ENCODE measurements around the gene HECW1. TPM values are rescaled to one million over a fixed set of nuclear protein-coding genes. Genes with fewer than 3 reads are reported as not detected.

Gene HECW1
- total and polyA plus RNA-seq, 8 donors: 0.29 to 5.1 (median 3.2) TPM

GRCh38 chr7:43076606-43077005, 35.8 kb upstream of the HECW1 start:
- no peak for TF ChIP-seq CTCF (IDR thresholded peaks at IDR 0.05)
- H3K27me3 ChIP-seq: peaks cover 0 to 9% of the 10 kb centered on the region in 2 donors
- H3K9me3 ChIP-seq: no peaks in the 10 kb centered on the region
- DNase-seq (no peak), ATAC-seq (no peak)
- H3K27ac ChIP-seq: no peak overlapping the region
- intact Hi-C loops (cut with DNase I): no loop called here
- H3K36me3 ChIP-seq: no peaks in the 10 kb centered on the region
- no peak overlapping the region for H3K4me3 ChIP-seq
- H3K4me1 ChIP-seq: no peaks in the 10 kb centered on the region

- no peaks in the 10 kb centered on the region for H3K36me3 ChIP-seq
- TF ChIP-seq CTCF (IDR thresholded peaks at IDR 0.05): no peak
- H3K4me3 ChIP-seq: no peak overlapping the region
- no peak overlapping the region for H3K27ac ChIP-seq
- no peak for ATAC-seq
- DNase-seq: no peak
- peaks cover 0 to 9% of the 10 kb centered on the region in 2 donors for H3K27me3 ChIP-seq
- no peaks in the 10 kb centered on the region for H3K4me1 ChIP-seq
- no peaks in the 10 kb centered on the region for H3K9me3 ChIP-seq
- intact Hi-C loops (cut with DNase I): no loop called here
Measured at GRCh38 chr7:43077285-43077684, 35.2 kb upstream of the HECW1 start.

GRCh38 chr7:43077732-43078391, 34.6 kb upstream of the HECW1 start:
- Histone ChIP-seq H3K4me3 (no peak overlapping the region), H3K9me3 (no peaks in the 10 kb centered on the region), H3K27me3 (peaks cover 0 to 7% of the 10 kb centered on the region in 2 donors), H3K36me3 (no peaks in the 10 kb centered on the region), H3K4me1 (no peaks in the 10 kb centered on the region), H3K27ac (no peak overlapping the region)
- no peak for TF ChIP-seq CTCF (IDR thresholded peaks at IDR 0.05)
- ATAC-seq (no peak), DNase-seq (no peak)
- intact Hi-C loops (cut with DNase I): no loop called here

- Histone ChIP-seq H3K27me3 (peaks cover 0 to 5% of the 10 kb centered on the region in 2 donors), H3K4me3 (no peak overlapping the region), H3K4me1 (no peaks in the 10 kb centered on the region), H3K9me3 (no peaks in the 10 kb centered on the region), H3K36me3 (no peaks in the 10 kb centered on the region), H3K27ac (no peak overlapping the region)
- DNase-seq: no peak
- ATAC-seq: no peak
- intact Hi-C loops (cut with DNase I): no loop called here
- TF ChIP-seq CTCF (IDR thresholded peaks at IDR 0.05): no peak
Measured at GRCh38 chr7:43078794-43079193, 33.7 kb upstream of the HECW1 start.

GRCh38 chr7:43081603-43082002, 30.8 kb upstream of the HECW1 start:
- no peak for ATAC-seq
- TF ChIP-seq CTCF (IDR thresholded peaks at IDR 0.05): no peak
- intact Hi-C loops (cut with DNase I): no loop called here

More at GRCh38 chr7:43081603-43082002, 30.8 kb upstream of the HECW1 start:
- H3K27ac ChIP-seq: no peak overlapping the region
- no peaks in the 10 kb centered on the region for H3K4me1 ChIP-seq
- H3K9me3 ChIP-seq: no peaks in the 10 kb centered on the region
- H3K36me3 ChIP-seq: no peaks in the 10 kb centered on the region
- peaks cover 0 to 13% of the 10 kb centered on the region in 2 donors for H3K27me3 ChIP-seq
- H3K4me3 ChIP-seq: no peak overlapping the region
- DNase-seq: no peak

Data from left lung (tissue), 10 donors.